ENCODE measurements around the gene TMA7B. TPM values are rescaled to one million over a fixed set of nuclear protein-coding genes. Genes with fewer than 3 reads are reported as not detected.

Gene TMA7B
- total RNA-seq, 1 donor: not detected

GRCh38 chr22:40004836-40005235 is 44.6 kb downstream of the TMA7B start:
- Histone ChIP-seq H3K27me3 (ENCODE audit: insufficient read depth, low read length) (peaks cover 28% of the 10 kb centered on the region), H3K4me2 (ENCODE audit: insufficient read depth, low read length) (no peak overlapping the region), H3K4me1 (ENCODE audit: insufficient read depth, low read length) (no peaks in the 10 kb centered on the region), H3K9me3 (ENCODE audit: low read depth, low read length) (no peaks in the 10 kb centered on the region), H3K79me2 (ENCODE audit: insufficient read depth, low read length) (no peaks in the 10 kb centered on the region), H4K20me1 (ENCODE audit: insufficient read depth, low read length) (no peaks in the 10 kb centered on the region), H3K27ac (ENCODE audit: low read depth, low read length) (no peak overlapping the region), H3K36me3 (ENCODE audit: insufficient read depth, low read length) (no peaks in the 10 kb centered on the region), H3K4me3 (ENCODE audit: insufficient read depth, low read length) (no peak overlapping the region), H2AFZ (ENCODE audit: low read length) (no peak overlapping the region)
- peak; percentile 62 for DNase-seq (ENCODE audit: insufficient read length, low spot score, missing footprints)
- no peak for TF ChIP-seq CTCF (IDR thresholded peaks at IDR 0.05; ENCODE audit: extremely low read depth, low read depth, low read length)

GRCh38 chr22:40006641-40007040 is 46.4 kb downstream of the TMA7B start:
- no peak for TF ChIP-seq CTCF (IDR thresholded peaks at IDR 0.05; ENCODE audit: extremely low read depth, low read depth, low read length)
- Histone ChIP-seq H3K27ac (ENCODE audit: low read depth, low read length) (no peak overlapping the region), H3K36me3 (ENCODE audit: insufficient read depth, low read length) (no peaks in the 10 kb centered on the region), H3K79me2 (ENCODE audit: insufficient read depth, low read length) (no peaks in the 10 kb centered on the region), H3K4me1 (ENCODE audit: insufficient read depth, low read length) (no peaks in the 10 kb centered on the region), H3K27me3 (ENCODE audit: insufficient read depth, low read length) (peaks cover 36% of the 10 kb centered on the region), H3K9me3 (ENCODE audit: low read depth, low read length) (no peaks in the 10 kb centered on the region), H2AFZ (ENCODE audit: low read length) (no peak overlapping the region), H4K20me1 (ENCODE audit: insufficient read depth, low read length) (no peaks in the 10 kb centered on the region), H3K4me2 (ENCODE audit: insufficient read depth, low read length) (no peak overlapping the region), H3K4me3 (ENCODE audit: insufficient read depth, low read length) (no peak overlapping the region)
- peak; percentile 58 for DNase-seq (ENCODE audit: insufficient read length, low spot score, missing footprints)

GRCh38 chr22:40007853-40008710 is 47.9 kb downstream of the TMA7B start:
- no peaks in the 10 kb centered on the region for H3K4me1 ChIP-seq (ENCODE audit: insufficient read depth, low read length)
- no peaks in the 10 kb centered on the region for H3K9me3 ChIP-seq (ENCODE audit: low read depth, low read length)
- TF ChIP-seq CTCF (IDR thresholded peaks at IDR 0.05; ENCODE audit: extremely low read depth, low read depth, low read length): no peak
- no peaks in the 10 kb centered on the region for H3K36me3 ChIP-seq (ENCODE audit: insufficient read depth, low read length)
- no peak overlapping the region for H3K27ac ChIP-seq (ENCODE audit: low read depth, low read length)
- no peaks in the 10 kb centered on the region for H4K20me1 ChIP-seq (ENCODE audit: insufficient read depth, low read length)
- H3K27me3 ChIP-seq (ENCODE audit: insufficient read depth, low read length): peaks cover 28% of the 10 kb centered on the region
- H3K79me2 ChIP-seq (ENCODE audit: insufficient read depth, low read length): no peaks in the 10 kb centered on the region
- no peak overlapping the region for H3K4me3 ChIP-seq (ENCODE audit: insufficient read depth, low read length)
- no peak for DNase-seq (ENCODE audit: insufficient read length, low spot score, missing footprints)
- no peak overlapping the region for H3K4me2 ChIP-seq (ENCODE audit: insufficient read depth, low read length)
- H2AFZ ChIP-seq (ENCODE audit: low read length): no peak overlapping the region

DNA sequence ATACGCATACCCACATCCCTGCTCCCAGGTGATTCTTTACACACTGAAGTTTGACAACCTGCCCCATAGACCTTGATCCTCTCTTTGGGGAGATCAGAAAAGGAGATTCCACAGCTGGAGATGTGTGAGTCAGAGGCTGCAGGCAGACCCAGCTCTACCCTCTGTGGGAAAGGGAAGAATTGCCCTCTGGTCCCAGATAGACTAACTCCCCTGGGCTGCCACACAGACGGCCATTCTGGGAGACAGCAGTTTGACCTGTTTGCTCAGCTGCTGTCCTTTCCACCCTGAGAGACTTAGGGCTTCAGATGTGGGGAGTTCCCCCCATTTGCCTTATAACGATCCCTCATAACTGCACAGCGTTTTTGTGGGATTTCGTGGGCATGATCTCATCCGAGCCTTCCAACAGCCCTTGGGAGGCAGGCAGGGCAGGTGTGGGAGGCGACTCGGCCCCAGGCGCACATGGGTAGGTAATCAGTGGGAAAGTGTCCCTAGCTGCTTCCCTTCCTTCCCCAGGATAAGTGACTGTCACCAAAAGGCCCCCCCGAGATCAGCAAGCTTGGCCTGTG is 48.6 kb downstream of the TMA7B start:
- H3K27me3 ChIP-seq (ENCODE audit: insufficient read depth, low read length): peaks cover 23% of the 10 kb centered on the region
- no peaks in the 10 kb centered on the region for H3K9me3 ChIP-seq (ENCODE audit: low read depth, low read length)
- H3K4me1 ChIP-seq (ENCODE audit: insufficient read depth, low read length): no peaks in the 10 kb centered on the region
- no peaks in the 10 kb centered on the region for H3K36me3 ChIP-seq (ENCODE audit: insufficient read depth, low read length)
- TF ChIP-seq CTCF (IDR thresholded peaks at IDR 0.05; ENCODE audit: extremely low read depth, low read depth, low read length): no peak
- no peak overlapping the region for H2AFZ ChIP-seq (ENCODE audit: low read length)
- no peaks in the 10 kb centered on the region for H3K79me2 ChIP-seq (ENCODE audit: insufficient read depth, low read length)
- no peaks in the 10 kb centered on the region for H4K20me1 ChIP-seq (ENCODE audit: insufficient read depth, low read length)
- peak; percentile 75 for DNase-seq (ENCODE audit: insufficient read length, low spot score, missing footprints)
- no peak overlapping the region for H3K4me3 ChIP-seq (ENCODE audit: insufficient read depth, low read length)
- no peak overlapping the region for H3K4me2 ChIP-seq (ENCODE audit: insufficient read depth, low read length)
- H3K27ac ChIP-seq (ENCODE audit: low read depth, low read length): no peak overlapping the region

Data from osteoblast (primary cell).